NCI-H1048 (cell line): ENCODE data around the gene UNCX.

ENCODE experiments used
- DNase-seq: peaks from one replicate; lab custom pipeline; 2025; lab: John Stamatoyannopoulos, UW

Gene UNCX

GRCh38 chr7:1232103-1232466 lies 587 bp upstream of the UNCX start:
- DNase-seq: no peak

- no peak for DNase-seq
Measured at GRCh38 chr7:1233333-1234048, 819 bp downstream of the UNCX start.

- no peak for DNase-seq
Measured at GRCh38 chr7:1234049-1234880, 1.6 kb downstream of the UNCX start.

GRCh38 chr7:1234881-1235500 lies 2.3 kb downstream of the UNCX start:
- DNase-seq: no peak

- no peak for DNase-seq
Measured at GRCh38 chr7:1235501-1236131, 2.9 kb downstream of the UNCX start.

- DNase-seq: no peak
Measured at GRCh38 chr7:1236132-1236661, 3.5 kb downstream of the UNCX start.

GRCh38 chr7:1236831-1237701 lies 4.4 kb downstream of the UNCX start:
- no peak for DNase-seq

GRCh38 chr7:1237704-1238255 lies 5.1 kb downstream of the UNCX start:
- DNase-seq: no peak

GRCh38 chr7:1238450-1238882 lies 5.8 kb downstream of the UNCX start:
- no peak for DNase-seq

- DNase-seq: no peak
Measured at GRCh38 chr7:1238931-1239802, 6.5 kb downstream of the UNCX start.

- DNase-seq: no peak
Measured at GRCh38 chr7:1239803-1240516, 7.3 kb downstream of the UNCX start.

GRCh38 chr7:1240517-1241257 lies 8.0 kb downstream of the UNCX start:
- no peak for DNase-seq

GRCh38 chr7:1241258-1241602 lies 8.6 kb downstream of the UNCX start:
- no peak for DNase-seq

- no peak for DNase-seq
Measured at GRCh38 chr7:1241603-1242255, 9.1 kb downstream of the UNCX start.

GRCh38 chr7:1242256-1242605 lies 9.6 kb downstream of the UNCX start:
- DNase-seq: no peak

GRCh38 chr7:1242606-1243289 lies 10.1 kb downstream of the UNCX start:
- no peak for DNase-seq

- DNase-seq: no peak
Measured at GRCh38 chr7:1243290-1243963, 10.8 kb downstream of the UNCX start.
